Measurements from ENCODE around the gene PGP.

The PGP gene

GRCh38 chr16:2177101-2177500 is 37.5 kb downstream of the PGP start:
- no peaks in the 10 kb centered on the region for H3K4me1 ChIP-seq (ENCODE audit: low read depth, poor library complexity, severe bottlenecking)
- H3K4me2 ChIP-seq, result no peak overlapping the region
- no peak overlapping the region for H3K27ac ChIP-seq
- H3K27me3 ChIP-seq (ENCODE audit: insufficient read depth, low read depth), result no peaks in the 10 kb centered on the region
- H3K79me2 ChIP-seq (ENCODE audit: insufficient read depth, low read depth), result no peaks in the 10 kb centered on the region
- H3K9ac ChIP-seq, result no peak overlapping the region
- no peak overlapping the region for H2AFZ ChIP-seq (ENCODE audit: low read depth)
- H4K20me1 ChIP-seq (ENCODE audit: insufficient read depth), result no peaks in the 10 kb centered on the region
- no peak for TF ChIP-seq CTCF (conservative IDR thresholded peaks at IDR 0.05; ENCODE audit: low read depth, low read length)
- H3K4me3 ChIP-seq (IDR thresholded peaks at IDR 0.05; ENCODE audit: insufficient read depth, low read depth, low read length), result no peak overlapping the region
- H3K36me3 ChIP-seq (ENCODE audit: insufficient read depth), result peaks cover 6% of the 10 kb centered on the region; the same call in 1 of the 2 replicates

GRCh38 chr16:2176047-2176446 is 38.6 kb downstream of the PGP start:
- H3K27me3 ChIP-seq (ENCODE audit: insufficient read depth, low read depth), result no peaks in the 10 kb centered on the region
- H2AFZ ChIP-seq (ENCODE audit: low read depth), result no peak overlapping the region
- H3K79me2 ChIP-seq (ENCODE audit: insufficient read depth, low read depth), result no peaks in the 10 kb centered on the region
- no peak overlapping the region for H3K9ac ChIP-seq
- H3K4me3 ChIP-seq (IDR thresholded peaks at IDR 0.05; ENCODE audit: insufficient read depth, low read depth, low read length), result no peak overlapping the region
- no peaks in the 10 kb centered on the region for H3K4me1 ChIP-seq (ENCODE audit: low read depth, poor library complexity, severe bottlenecking)
- no peak overlapping the region for H3K4me2 ChIP-seq
- no peak overlapping the region for H3K27ac ChIP-seq
- no peaks in the 10 kb centered on the region for H4K20me1 ChIP-seq (ENCODE audit: insufficient read depth)
- H3K36me3 ChIP-seq (ENCODE audit: insufficient read depth), result peaks cover 6% of the 10 kb centered on the region; the same call in 1 of the 2 replicates
- TF ChIP-seq CTCF (conservative IDR thresholded peaks at IDR 0.05; ENCODE audit: low read depth, low read length), result no peak

GRCh38 chr16:2175454-2175853 is 39.2 kb downstream of the PGP start:
- Histone ChIP-seq H3K9ac (no peak overlapping the region), H3K27me3 (ENCODE audit: insufficient read depth, low read depth) (no peaks in the 10 kb centered on the region), H3K4me2 (no peak overlapping the region), H2AFZ (ENCODE audit: low read depth) (no peak overlapping the region), H3K79me2 (ENCODE audit: insufficient read depth, low read depth) (no peaks in the 10 kb centered on the region), H3K4me1 (ENCODE audit: low read depth, poor library complexity, severe bottlenecking) (no peaks in the 10 kb centered on the region), H3K4me3 (IDR thresholded peaks at IDR 0.05; ENCODE audit: insufficient read depth, low read depth, low read length) (no peak overlapping the region), H3K36me3 (ENCODE audit: insufficient read depth) (peaks cover 6% of the 10 kb centered on the region; the same call in 1 of the 2 replicates), H3K27ac (no peak overlapping the region), H4K20me1 (ENCODE audit: insufficient read depth) (no peaks in the 10 kb centered on the region)
- TF ChIP-seq CTCF (conservative IDR thresholded peaks at IDR 0.05; ENCODE audit: low read depth, low read length), result no peak

- Histone ChIP-seq H4K20me1 (ENCODE audit: insufficient read depth) (no peaks in the 10 kb centered on the region), H3K4me2 (no peak overlapping the region), H3K4me1 (ENCODE audit: low read depth, poor library complexity, severe bottlenecking) (no peaks in the 10 kb centered on the region), H3K79me2 (ENCODE audit: insufficient read depth, low read depth) (no peaks in the 10 kb centered on the region), H3K4me3 (IDR thresholded peaks at IDR 0.05; ENCODE audit: insufficient read depth, low read depth, low read length) (no peak overlapping the region), H3K27ac (no peak overlapping the region), H3K27me3 (ENCODE audit: insufficient read depth, low read depth) (no peaks in the 10 kb centered on the region), H2AFZ (ENCODE audit: low read depth) (no peak overlapping the region), H3K9ac (no peak overlapping the region), H3K36me3 (ENCODE audit: insufficient read depth) (peaks cover 6% of the 10 kb centered on the region; the same call in 1 of the 2 replicates)
- TF ChIP-seq CTCF (conservative IDR thresholded peaks at IDR 0.05; ENCODE audit: low read depth, low read length), result no peak
These were observed 40.1 kb downstream of the PGP start for GRCh38 chr16:2174396-2175131.
